ENCODE measurements around the gene VIPR1.

VIPR1 gene

DNA sequence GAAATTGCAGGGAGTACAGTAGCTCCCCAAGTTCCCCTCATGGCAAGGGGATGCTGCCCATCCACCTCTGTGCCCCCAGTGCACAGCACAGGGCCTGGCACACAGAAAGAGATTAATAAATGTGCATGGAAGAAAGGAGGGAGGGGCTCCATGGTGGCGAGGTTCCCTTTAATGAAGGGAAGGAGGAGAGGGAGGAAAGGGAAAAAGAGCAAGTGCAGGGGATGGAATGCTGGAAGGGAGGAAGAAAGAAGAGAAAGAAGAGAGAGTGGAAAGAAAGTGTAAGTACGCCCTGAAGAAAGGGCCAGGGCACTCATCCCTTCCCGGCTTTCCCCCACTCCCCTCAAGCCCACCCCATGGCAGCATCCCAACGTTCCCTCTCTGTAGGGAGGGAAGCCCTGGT, 1.5 kb upstream of the VIPR1 start:
- no peak for FAIRE-seq
- no peak for DNase-seq (ENCODE audit: insufficient read length, low spot score)
- TF ChIP-seq, protein P1, sequence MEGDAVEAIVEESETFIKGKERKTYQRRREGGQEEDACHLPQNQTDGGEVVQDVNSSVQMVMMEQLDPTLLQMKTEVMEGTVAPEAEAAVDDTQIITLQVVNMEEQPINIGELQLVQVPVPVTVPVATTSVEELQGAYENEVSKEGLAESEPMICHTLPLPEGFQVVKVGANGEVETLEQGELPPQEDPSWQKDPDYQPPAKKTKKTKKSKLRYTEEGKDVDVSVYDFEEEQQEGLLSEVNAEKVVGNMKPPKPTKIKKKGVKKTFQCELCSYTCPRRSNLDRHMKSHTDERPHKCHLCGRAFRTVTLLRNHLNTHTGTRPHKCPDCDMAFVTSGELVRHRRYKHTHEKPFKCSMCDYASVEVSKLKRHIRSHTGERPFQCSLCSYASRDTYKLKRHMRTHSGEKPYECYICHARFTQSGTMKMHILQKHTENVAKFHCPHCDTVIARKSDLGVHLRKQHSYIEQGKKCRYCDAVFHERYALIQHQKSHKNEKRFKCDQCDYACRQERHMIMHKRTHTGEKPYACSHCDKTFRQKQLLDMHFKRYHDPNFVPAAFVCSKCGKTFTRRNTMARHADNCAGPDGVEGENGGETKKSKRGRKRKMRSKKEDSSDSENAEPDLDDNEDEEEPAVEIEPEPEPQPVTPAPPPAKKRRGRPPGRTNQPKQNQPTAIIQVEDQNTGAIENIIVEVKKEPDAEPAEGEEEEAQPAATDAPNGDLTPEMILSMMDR (IDR thresholded peaks at IDR 0.05; ENCODE audit: insufficient read depth, missing control alignments) = no peak

DNA sequence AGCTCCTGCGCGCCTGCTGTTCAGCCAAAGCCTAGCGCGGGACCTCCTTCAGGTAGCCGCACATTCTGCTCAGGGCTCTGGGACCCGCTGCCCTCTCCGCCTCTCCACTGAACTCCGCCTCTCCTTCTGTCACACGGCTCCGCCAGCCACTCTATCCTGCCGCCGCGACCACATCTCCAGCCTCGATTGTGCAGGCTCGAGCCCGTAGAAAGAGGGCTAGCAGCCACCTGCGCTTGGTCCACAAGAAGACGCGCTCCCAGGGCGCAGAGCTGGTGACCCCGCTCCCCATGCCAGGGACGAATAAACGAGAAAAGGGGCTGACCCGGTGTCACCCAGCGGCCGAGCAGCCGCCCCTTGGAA, 1.1 kb upstream of the VIPR1 start:
- TF ChIP-seq, protein P1 (IDR thresholded peaks at IDR 0.05; ENCODE audit: insufficient read depth, missing control alignments) = no peak
- no peak for FAIRE-seq
- DNase-seq (ENCODE audit: insufficient read length, low spot score) = no peak

DNA sequence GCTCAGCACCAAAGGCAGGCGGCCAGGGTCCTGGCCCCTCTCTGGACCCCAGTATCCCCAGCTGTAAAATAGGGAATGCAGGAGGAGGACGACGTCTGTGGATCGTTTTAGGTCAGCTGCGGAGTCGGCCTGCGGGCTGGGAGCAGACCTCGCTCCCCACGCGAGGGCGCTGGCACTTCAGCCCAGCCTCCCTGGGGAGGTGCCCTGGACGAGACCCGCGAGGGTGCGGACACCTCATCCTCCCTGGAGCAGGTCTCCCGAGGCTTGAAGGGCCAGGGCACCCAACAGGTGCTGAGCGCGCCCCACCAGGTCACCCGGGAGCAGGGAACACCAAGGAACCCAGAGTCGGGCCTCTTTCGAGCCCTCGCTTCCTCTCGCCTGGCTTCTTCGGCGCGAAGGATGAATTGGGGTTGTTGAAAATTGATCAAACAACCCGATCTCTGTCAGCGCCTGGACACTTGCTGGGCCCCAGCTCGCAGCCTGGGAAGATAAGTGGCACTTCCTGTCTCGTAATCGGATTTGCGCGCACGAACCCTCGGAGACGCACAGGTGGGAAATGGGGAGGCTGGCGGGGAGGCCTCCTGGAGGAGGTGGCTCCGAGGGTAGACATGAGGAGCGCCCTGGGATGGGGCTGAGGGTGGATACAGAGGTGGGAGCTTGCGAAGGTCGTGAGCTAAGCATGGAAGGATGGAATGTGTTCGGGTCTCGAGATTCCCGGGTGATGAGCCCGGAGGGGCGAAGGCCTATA, 588 bp upstream of the VIPR1 start:
- DNase-seq (ENCODE audit: insufficient read length, low spot score) (peak; percentile 63), FAIRE-seq (no peak)
- TF ChIP-seq, protein P1 (IDR thresholded peaks at IDR 0.05; ENCODE audit: insufficient read depth, missing control alignments) = peak; percentile 32

DNA sequence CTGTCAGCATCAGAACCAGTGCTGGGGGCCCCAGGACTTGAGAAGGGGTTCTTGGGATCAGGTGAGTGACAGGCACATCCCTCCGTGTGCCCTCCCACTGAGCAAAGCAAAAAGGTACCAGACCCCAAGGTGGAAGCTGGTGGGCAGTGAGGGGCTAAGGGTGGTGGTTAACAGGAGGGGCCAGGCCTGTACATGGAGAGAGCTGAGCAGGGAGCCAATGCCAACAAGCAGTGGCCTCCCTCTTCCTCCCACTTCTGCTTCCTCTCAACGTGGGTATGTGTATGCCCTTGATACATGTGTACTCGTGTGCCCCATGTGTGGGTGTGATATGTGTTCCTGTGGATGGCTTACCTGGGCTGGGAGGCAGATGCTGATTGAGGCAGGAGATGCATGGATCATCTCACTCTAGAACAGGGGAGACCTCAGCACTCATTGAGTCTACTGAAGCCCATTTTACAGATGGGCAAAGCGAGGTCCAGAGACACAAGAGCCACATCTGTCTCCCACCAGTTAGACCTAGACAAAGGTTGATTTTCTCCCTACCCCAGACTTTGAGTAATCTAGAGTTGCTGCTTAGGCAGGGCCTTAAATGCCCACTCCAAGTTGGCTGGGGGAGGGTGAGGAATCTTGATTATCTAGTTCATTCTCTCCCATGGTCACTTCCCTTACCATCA, 945 bp downstream of the VIPR1 start:
- TF ChIP-seq, protein P1 (IDR thresholded peaks at IDR 0.05; ENCODE audit: insufficient read depth, missing control alignments) = no peak
- FAIRE-seq = no peak
- no peak for DNase-seq (ENCODE audit: insufficient read length, low spot score)

DNA sequence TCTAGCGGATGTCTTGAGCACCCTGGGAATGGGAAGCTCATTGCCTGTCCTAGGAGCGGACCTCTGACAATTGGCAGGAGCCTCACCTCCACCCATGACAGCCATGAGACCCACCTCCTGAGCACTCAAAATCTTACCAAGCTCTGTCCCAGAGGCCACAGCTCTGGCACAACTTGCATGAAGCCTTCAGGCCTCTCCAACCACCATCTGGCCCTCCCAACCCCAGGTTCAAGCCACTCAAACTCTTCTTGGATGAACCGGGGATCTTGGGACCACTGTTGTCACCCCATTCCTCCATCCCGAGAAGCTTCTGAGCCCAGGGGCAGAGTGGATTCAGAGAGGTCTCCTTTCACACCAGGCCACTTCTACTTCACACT, 1.5 kb downstream of the VIPR1 start:
- no peak for DNase-seq (ENCODE audit: insufficient read length, low spot score)
- FAIRE-seq = no peak
- TF ChIP-seq, protein P1 (IDR thresholded peaks at IDR 0.05; ENCODE audit: insufficient read depth, missing control alignments) = no peak

DNA sequence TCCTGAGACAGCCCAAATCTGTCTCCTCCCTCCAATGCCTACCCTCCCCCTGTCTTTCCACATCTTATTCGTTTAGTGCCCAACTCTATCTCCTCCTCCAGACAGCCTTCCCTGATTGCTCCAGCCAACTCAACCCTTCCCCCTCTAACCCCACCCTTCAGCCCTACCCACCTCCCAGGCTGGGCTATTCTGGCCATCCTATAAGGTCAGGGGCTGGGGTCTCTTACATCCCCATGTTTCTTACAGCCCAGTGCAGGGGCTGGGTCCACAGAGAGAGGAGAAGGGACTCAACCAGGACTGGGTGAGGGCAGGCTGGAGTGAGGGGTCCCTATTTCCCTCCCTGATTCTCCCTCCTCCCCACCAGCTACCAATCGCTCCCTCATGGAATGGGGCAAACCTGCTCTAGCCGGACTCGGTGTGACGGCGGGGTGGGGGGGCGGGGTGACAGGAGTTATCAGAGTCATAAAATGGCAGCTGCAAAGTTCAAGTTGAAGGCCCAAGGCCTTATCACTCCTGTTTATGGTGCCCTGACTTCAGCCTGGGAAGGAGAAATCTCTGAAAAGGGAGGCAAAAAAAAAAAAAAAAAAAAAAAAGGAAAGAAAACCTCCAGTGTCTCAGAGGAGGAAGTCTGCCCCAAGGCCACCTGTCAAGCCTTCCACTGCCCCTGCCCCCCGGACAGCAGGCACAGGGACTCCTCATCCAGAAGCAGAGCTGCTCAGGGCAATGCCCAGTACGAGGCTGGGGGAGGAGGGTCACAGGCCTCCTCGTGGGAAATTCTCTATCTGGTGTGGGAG, 2.1 kb downstream of the VIPR1 start:
- FAIRE-seq (no peak), DNase-seq (ENCODE audit: insufficient read length, low spot score) (no peak)
- TF ChIP-seq, protein P1 (IDR thresholded peaks at IDR 0.05; ENCODE audit: insufficient read depth, missing control alignments) = no peak
